Stimulated activated CD4-positive, alpha-beta T cell treated with anti-CD3 and anti-CD28 coated beads, TNF-alpha, amount 100 ng/mL, for 1 hour (primary cell): ENCODE data around the gene AMTN.

Experiments used
- DNase-seq, 3 donors: peaks; one replicate each; pipeline ENCODE4 v3.0.0-alpha.2; 2020; ENCODE audit warnings: low read depth in 3 of 3, low spot score in 1 of 3

Gene AMTN

DNA sequence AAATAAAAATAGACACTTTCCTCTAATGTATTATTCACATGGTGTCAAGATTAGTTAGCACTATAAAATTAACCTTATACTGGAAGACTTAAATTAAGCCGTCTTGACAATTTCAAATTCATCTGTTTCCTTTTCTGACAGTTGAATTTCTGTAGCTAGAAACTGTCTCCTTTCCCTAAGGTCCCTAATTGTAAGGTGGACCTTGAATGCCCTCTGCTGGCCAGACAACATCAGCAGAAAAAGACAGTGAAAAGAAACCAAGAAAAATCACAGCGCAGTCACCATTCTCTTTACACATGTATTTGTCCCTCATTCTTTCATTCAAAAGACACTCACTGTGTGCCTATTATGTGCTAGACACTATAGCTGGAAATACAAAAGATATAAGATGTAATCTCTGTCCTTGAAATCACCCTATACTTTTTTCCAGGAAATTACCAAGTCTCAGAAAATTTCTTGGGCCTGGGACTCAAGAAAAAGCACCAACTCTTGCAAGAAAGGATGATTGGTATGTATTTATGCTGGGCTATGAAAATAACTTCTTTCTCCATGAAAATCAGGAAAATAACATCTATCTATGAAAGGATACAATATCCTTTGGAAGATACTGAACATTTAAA lies 41.0 kb downstream of the AMTN start:
- DNase-seq: peak in 1 of 3 donors; percentile 1

DNA sequence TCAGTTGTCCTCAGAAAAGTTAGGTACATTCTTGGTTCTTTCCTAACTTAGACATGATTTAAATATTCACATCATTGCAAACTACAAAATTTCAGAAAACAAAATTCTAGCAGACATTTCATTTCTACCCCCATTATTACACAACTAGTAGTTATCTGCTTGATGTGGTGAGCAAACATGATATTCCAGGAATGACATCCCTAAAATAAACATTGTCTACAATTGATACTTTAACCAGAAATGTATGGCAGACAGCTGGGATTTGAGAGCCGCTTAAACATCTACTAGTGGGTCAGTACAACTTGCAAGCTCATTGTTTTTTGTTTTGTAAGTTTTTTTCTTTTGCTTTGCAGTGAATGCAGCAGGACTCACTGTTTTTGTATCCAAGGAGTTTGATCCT lies 41.6 kb downstream of the AMTN start:
- no peak for DNase-seq

DNA sequence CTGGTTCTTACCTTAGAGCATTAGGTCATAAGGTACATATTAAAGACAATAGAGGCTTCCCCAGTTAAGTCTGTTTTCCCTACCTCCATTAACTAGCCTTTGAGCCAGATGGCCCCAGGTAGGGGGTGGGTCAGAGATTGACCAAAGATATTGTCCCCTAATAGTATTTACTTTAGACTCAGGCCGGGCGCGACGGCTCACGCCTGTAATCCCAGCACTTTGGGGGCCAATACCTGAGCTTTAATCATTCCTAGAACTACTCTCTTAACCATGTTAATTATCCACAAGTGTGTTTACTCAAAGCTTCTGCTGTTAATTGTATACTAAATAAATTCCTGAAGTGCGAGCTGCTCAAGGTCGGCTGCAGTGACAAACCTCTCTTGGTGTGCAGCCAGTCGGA lies 45.7 kb downstream of the AMTN start:
- DNase-seq: no peak

DNA sequence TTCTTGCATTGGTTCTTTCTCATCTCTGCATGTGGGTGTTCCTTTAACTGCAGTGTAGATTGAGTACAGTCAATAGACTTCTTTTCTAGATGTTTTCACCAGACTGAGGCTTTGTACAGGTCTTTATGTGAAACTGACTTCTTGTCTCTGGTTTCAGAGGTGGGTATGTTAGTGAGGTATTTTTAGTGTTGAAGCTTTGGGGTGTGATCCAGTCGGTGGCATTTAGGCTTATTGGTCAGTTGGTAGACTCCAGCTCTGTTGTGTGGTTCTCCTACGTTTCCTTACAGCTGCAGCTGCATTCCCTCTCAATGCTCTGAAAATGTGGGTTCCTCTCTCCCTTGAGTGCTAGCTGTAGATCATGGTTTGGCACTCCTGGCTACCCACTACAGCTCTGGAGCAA lies 52.4 kb downstream of the AMTN start:
- no peak for DNase-seq

DNA sequence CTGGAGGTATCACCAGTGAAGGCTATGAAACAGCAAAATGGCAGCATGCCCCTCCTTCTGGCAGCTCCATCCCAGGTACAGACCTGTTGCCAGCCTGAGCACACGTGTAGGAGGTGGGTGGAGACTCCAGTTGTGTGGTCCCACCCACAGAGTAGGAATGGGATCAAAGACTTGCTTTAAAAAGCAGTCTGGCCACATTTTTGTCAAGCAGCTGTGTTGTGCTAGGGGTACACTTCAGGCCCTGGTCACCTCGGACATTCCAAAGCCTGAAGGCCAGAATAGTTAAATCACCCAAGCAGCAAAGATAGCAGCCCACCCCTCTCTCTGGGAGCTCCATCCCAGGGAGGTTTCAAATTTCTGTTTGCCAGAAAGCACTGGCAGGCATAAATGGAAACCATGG lies 53.4 kb downstream of the AMTN start:
- DNase-seq: no peak

DNA sequence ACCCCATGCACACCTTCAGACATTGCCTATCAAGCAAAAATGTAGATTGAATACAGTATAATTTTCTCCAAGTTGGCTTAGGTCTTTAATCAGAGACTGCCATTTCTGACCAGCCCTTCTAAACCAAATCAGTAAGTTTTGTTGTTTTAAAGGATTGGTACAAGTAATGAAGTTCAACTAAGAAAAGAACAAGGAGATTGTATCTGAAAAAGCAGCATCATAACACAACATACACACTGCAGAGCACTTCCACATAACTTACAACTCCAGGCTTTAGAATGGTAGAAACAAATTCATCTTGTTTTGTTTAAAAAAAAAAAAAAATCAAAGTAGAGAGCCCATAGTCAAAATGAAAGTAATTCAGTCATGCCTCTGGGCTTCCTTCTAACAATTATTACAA lies 57.6 kb downstream of the AMTN start:
- DNase-seq: no peak

DNA sequence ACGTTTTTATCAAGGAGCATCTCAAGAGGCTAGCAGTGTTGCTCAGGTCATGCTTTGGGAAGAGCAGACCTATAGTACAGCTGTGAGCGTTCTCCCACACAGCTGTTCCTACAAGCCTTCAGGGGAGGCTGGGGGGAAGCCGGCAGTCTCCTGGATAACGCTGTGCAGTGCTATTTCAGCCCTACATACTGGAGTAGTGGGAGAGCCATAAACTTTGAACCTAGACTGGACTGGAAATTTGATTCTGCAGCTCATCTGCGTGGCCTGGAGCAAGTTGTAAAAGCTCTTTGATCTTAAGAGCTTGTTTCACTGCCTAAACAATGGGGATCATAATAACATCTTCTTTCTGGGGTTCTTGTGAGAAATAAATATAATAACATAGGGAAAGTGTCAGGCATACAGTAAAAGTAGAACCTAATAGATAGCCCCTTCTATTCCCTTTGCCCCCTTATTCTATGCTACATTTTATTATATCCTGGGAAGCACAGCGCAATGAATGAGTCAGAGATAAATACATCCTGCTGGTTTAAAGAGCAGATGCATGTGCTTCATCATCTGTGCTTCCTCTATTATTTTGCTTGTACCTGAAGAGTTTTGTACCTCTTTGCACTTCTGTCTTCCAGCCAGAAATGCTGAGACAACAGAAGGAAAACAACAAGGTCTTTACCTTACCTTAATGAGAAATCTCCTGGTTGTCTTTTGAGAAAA lies 59.0 kb downstream of the AMTN start:
- no peak for DNase-seq

DNA sequence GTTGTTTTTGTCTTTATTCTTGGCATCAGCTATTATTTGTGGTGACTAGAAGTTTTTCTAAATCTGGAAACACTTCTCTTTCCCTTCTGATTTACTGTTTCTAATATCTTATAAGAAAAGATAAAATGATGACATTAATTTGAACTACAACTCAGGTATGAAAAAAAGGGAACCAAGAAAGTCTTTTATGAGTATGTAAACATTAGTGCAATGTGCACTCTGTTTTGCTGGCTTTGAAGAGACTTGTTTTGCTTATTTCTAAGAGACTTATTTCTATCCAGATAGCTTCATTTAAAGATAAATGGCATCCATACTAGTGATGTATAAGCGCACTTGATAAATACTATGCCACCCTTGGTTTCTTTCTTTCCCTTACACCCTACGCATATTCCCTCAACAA lies 63.6 kb downstream of the AMTN start:
- DNase-seq: no peak
